Anterior cingulate cortex (tissue), 58 donors: ENCODE results near the gene GFOD2.

Source experiments
- DNase-seq, 58 donors: peaks; one replicate each; lab custom pipeline; 2025; lab: John Stamatoyannopoulos, UW

The GFOD2 gene

DNA sequence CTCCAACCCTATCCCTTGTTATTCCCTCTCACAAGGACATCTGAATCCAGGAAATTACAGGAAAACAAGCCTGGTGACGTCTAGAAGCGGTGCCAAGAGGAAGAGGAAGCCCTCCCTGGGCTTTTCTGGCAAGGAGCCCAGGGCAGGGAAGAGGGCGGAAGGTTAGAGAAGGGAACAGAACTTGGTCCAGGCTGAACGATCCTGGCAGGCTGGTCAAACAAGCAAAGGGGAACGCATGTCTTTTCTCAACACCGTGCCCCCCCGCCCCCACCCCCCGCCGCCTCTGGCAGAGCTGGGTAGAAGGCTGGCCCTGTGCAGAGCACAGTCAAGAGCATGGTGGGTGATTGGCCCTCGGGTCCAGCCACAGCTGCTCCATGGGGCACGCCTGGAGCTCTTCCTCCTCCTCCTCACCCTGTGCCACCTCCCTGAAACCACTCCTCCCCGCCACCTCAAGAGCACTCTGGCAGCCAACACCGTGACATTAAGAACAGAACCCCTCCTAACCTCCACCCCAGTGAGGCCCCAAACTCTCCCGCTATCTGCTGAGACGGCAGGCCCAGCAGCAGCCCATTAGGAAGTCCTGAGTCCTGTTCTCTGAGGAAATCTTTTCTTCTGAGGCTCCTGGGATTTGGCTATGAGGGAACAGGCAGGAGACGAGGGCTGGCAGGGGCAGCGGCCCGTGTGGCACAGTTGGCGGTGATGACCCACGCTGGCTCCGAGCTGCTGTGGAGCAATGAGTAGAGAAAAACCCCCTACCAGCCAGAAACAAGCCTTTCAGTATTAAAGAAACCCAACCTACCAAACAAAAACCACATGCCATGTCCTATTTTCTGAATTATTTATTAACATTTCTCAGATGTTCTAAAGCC lies 45.2 kb downstream of the GFOD2 start:
- DNase-seq, result peak in 16 of 58 donors; percentile 11 to 34 (median 22)

DNA sequence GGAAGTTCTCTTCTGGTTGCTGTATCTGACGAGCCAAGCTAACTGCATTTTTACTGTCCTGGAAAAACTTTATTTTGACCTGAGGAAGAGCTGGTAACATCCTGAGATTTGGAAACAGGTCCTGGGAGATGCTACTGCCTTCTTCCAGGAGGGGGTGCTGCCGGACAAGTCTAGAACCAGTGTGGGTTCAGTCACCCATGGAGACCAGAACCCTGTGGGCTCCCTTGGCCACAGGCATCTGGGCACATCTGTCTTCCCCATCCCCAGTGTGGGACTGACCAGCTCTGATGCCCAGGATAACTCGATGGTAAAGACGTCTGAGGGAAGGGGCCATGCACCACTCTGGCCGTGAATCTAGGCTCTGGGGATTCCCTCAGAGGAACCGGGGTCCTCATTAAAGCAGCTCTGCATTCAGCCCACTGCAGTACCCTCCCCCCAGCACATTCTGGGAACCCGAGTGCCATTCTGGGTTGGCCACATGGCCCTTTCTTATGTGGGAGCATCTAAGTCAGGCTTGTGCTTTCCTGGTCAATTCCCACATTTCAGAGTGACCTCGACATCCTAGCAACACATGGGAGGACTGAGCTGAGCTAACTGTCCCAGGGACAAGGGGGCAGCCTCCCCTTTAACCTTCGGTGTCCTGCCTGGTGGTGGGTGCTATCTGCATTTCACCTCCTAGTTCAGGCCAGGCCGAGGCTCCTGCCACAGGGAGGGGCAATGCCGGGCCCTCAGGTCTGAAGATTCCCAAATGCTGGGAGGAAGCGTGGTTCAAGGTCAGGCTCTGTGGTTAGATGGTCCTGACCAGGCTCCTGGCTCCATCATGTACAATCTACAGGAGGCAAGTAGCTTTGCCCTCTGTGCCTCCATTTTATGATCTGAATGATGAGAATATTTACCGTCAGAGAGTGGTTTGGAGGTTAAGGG lies 46.1 kb downstream of the GFOD2 start:
- peak in 41 of 58 donors; percentile 13 to 63 (median 37) for DNase-seq

DNA sequence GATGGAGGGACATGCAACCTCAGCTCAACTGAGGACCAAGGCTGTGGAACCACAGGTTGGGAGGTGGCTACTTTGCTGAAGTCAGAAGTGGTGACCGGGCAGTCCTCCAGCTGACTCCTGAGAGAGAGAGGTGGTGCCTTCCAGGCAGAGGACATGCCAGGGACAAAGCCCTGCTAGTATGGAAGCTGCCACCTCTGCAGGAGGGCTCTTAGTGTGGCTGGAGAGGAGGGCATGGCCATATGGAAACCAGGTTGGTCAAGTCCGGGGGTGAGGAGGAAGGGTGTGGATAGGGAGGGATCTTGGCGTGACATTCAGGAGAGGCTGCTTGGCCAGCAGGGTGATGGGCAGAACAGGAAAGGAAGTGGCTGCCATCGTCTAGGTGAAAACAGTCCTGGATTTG lies 46.8 kb downstream of the GFOD2 start:
- DNase-seq, result no peak

DNA sequence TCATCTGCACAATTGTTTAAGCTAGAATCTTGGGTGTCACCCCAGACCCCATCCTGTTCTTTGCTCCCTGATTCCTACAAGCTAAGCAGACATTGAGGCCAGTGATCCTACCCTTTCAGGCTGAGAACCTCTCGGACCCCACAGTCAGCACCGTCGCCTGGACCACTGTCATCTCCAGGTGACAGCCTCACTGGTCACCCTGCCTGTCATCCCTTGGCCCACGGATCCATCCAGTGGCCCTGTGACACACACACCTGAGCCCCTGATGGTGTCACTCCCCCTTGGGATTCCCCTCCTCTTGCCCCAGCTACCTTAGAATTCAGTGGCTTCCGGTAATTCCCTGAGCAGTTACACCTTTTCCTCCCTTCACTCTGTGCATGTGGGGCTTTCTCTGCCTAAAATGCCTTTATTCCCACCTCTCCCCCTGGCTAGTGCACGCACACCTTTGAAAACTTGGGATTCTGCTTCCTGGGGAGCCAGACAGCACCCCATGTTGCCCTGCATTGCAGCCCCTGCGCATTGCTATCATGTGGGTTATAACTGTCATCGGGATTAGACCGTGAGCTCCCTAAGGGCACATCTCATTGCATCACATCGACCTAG lies 49.5 kb downstream of the GFOD2 start:
- DNase-seq, result no peak

DNA sequence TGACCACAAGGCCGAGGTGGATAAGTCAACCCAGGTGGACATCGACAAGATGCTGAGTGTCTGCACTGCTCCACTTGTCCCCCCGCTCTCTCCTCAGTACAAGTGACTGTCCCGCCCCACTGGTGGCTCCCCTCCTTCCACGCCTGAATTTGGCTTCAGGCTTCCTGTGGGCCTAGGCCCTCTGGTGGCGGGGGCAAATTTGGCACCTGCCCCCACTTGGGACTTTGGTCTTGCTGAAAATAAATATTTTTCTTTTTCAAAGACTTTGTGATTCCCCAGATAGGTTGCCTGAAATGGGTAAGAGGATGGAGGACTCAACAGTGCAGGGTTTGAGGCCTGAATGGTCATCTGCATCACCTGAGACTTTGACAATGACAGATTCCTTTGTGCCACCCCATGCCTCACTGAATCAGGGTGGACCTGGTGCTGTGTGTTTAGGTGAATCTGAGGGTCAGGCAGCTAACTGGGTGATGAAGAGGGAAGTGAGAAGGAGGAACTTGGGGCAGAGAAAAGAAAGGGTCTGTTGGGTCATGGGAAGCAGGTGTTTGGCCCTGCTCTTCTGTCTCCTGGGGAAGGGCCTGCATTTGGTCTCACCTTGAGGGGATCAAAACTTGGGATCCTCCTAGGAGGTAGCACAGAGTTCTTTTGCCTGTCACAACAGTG lies 50.5 kb downstream of the GFOD2 start:
- DNase-seq, result no peak

DNA sequence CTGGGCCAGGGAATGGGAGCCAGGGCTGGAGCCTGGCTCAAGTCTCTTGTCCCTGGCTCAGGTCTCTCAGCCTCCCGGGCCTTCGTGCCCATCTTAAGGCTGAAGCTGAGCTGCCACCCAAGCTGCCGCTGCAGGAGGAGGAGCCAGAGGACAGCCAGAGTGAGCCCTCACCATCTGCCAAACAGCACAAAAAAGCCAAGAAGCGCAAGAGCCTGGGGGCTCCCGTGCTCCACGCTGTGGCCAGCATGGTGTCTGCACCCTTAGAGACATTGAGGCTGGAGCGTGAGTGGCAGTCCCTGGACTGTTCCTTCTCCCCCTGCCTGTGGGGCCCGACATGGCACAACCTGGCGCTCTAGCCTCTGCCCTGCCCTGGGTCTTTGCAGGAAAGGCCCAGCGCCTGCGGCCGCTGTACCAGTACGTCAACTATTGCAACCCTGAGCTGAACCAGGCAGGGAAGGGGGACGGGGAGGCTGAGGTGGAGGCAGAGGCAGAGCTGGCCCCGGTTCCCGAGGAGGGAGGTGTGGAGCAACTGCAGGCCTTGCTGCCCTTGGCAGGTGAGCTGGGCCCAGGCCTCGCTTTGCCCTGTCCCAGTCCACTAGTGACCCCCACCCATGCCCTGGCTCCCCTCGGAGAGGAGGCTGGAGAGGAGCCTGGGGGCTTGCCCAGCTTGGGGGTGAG lies 51.2 kb downstream of the GFOD2 start:
- DNase-seq, result peak in 57 of 58 donors; percentile 23 to 94 (median 79)

DNA sequence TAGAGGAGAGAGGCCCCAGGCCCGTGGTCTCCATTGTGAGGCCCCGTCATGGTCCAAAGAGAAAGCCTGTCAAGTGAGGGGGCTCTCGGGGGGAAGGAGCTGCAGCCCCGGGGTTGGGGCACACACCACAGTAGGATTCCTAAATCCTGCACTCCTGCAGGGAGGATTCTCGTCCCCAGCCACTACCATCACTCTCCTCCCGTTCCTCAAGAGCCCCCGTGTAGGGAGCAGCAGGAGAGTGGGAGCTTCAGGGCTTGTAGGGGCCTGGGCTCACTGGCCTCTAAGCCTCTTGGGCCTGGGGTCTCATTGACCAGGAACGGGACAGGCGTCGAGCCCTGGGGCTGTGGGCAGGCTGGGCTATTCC lies 51.7 kb downstream of the GFOD2 start:
- DNase-seq, result no peak

DNA sequence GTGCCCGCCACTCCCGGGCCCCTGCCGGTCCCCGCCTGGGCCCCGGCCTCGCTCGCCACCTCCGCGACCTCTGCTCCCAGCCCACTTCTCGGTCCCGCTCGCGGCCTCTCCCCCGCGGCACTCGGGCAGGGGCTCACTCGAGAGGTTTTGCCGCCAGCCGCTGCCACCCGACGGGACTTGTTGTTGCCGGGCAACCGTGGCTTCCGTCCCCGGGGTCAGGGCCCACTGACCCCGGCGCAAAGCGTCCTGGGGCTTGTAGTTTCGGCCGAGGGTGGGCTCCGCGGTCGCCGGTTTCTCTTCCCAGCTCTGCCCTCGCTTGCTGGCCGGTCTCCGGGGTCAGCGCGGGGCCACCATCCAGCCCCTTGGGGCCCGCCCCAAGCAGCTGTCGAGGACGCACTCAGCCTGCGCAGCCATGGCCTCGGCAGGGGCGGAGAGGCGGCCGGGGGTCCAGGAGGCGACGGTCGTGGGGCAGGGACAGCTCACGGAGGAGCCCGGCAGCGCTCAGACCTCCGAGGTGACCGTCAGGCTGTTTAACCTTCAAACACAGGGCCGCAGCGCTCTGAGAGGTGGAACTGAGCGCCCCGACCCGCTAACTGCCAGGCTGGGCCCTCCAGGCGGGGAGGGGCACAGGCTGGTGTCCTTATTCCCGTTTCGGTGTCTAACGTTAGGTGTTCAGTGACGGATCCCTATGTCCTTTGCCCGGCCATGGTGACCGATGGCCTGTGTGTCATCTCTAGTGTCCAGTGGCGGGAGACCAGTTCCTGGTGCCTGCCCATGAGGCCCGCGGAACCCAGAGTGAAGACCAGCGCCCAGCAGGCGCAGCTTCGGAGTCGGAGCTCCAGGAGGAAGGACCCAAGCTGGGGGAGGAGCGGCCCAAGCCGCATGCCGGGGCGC lies 52.3 kb downstream of the GFOD2 start, which contains the start of the genes C16orf86 and ENKD1:
Gene C16orf86, plus strand, starts transcription at position 256 of the 894 bp plus-strand sequence. Its CDS starts 157 bp downstream, at position 413.
Gene ENKD1, minus strand, starts transcription at position 192 of the 894 bp plus-strand sequence. CDS start 308 bp downstream, outside the sequence.
- peak in 55 of 58 donors; percentile 14 to 83 (median 69) for DNase-seq

DNA sequence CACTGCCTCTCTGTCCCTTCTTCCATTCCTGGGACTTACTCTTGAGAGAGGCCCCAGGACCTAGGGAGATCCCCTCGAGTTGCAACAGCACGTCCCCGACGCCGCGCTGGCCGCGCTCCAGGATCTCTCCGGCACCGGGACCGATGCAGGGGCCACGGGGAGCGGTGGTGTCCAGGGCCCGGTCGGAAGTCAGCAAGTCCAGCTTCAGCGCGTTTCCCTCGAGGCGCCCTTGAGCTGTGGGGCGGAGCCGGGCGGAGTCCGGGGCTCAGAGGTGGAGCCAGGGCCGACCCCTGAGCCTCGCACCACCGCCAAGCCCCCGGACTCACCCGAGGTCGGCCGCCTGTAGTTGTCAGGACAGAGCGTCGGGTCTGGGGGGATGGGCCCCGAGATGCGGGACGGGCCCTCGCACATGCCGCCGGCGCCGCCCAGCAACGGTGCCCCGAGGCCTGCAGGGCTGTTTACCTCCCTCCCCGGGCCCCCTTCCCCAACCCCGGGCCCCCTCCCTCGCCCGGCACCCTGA lies 53.0 kb downstream of the GFOD2 start:
- peak in 1 of 58 donors; percentile 13 for DNase-seq

DNA sequence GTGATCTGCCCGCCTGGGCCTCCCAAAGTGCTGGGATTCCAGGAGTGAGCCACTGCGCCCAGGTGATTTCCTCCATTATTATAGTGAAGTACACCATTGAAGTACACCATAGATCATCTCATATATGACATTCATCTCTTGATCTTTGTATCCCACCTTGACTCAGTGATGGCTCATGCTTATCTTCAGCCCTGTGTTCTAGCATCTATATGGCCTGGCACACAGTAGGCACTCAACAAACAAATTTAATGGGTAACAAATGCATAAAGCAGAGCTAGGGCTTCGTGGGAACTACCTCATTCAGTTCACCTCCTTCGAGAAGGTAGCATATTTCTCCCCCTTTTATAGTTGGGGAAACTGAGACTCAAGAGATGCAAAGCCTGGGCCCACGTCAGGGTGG lies 53.5 kb downstream of the GFOD2 start:
- DNase-seq, result no peak

DNA sequence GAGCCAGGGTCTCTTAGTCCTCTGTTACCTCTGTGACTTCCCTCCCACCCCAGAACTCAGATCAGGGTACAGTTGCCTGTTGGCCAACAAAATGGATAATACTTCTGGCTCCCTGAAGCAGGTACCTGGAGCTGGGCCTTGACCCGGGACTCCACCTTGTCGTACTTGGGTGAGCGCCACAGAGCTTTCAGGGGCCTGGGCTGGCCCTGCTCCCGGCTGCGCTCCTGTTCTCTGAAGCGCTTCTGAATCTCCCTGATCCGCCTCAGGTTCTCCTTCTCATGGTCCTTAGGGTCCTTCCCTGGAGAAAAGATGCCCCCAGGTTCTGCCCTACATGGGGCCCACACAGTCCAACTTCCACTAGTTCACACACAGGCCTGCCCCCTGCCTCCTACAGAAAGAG lies 54.2 kb downstream of the GFOD2 start:
- DNase-seq, result no peak

DNA sequence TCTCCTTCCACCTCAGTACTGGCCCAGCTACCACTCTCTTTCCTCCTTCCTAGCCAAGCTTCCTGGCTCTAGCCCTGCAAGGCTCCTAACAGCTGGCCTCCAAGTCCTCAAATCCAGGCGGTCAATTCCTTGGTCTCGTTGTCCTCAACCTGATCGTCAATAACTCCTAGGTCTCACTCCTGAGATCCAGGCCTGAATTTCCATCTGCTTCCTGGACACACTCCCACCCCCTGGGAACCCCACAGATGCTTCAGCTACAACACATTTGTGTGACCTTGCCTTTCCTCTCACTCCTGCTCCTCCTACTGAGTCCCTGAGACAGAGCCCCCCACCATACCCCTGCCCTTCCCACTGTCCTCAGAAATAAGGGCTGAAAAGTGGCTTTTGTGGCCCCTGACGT lies 54.9 kb downstream of the GFOD2 start:
- no peak for DNase-seq

DNA sequence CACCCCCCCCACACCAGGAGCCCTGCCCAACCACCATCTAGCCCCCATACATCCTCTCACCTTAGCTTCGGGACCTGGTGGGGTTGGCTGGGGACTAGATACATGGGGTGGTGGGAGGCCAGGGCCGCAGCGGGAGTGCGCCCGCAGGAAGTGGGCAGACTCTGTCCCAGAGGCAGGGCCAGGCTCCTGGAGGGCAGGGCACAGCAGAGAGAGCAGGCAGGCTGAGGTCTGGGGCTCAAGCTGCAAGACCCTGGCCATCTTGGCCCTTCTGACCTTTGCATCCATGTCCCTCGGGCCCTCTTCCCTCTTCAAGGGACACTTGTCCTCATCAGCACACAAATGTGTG lies 55.3 kb downstream of the GFOD2 start:
- DNase-seq, result no peak

DNA sequence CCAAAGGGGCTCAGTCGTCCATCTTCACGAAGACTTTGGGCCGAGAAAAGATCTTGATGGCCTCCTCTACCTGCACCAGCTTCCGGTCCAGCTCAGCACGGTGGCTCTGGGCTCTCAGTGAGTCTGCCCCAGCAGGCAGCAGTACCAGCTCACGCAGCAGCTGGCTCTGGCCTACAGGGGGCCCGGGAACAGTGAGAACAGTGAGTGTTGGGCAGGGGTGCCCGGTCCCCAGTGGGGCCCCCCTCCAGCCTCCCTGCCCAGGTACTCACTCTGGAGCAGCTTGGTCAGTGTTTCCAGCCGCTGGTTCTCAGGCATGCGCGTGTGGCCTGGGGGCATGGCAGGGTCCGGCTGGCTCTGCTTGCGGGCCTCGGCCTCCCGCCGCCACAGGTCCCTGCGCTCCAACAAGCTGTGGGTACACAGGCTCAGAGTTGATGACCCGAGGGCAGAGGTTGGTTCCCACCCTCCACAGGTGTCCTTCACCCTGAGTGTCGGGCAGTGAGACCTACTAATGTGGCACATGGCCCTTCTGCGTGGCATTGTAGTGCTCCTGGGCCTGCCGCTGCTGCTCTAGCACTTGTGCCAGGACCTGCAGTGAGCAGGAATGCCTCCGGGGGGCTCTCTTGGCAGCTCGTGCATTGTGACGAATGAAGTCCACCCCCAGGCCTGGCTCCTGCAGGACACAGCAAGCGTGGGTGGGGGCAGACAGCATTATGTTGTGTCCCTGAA lies 55.8 kb downstream of the GFOD2 start:
- peak in 12 of 58 donors; percentile 15 to 59 (median 30) for DNase-seq

DNA sequence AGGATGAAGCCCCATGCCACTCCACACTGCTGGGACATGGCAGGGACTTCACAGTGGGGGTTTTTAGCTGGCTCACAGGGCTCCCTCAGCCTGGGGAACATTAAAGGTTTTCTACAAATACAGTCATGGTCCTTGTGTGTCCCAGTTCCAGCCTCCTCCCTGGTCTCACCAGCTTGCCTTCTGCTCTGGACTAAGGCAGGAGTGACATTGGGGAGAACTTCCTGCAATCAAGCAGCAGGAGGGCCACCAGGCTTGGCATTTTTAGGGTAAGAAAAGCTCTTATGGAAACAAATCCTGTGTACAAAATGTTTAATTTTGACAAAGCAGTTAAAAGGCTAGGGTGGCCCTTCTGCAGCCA lies 56.5 kb downstream of the GFOD2 start:
- no peak for DNase-seq

DNA sequence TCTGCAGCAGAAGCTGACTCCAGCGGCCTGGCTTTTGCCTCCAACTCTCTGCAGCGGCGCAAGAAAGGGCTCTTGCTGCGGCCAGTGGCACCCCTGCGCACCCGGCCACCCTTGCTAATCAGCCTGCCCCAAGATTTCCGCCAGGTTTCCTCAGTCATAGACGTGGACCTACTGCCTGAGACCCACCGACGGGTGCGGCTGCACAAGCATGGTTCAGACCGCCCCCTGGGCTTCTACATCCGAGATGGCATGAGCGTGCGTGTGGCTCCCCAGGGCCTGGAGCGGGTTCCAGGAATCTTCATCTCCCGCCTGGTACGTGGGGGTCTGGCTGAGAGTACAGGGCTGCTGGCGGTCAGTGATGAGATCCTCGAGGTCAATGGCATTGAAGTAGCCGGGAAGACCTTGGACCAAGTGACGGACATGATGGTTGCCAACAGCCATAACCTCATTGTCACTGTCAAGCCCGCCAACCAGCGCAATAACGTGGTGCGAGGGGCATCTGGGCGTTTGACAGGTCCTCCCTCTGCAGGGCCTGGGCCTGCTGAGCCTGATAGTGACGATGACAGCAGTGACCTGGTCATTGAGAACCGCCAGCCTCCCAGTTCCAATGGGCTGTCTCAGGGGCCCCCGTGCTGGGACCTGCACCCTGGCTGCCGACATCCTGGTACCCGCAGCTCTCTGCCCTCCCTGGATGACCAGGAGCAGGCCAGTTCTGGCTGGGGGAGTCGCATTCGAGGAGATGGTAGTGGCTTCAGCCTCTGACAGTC lies 57.0 kb downstream of the GFOD2 start:
- DNase-seq, result no peak
